Kidney (tissue), 22 donors: Measurements from ENCODE around the gene GPRC5D. TPM values are rescaled to one million over a fixed set of nuclear protein-coding genes. Genes with fewer than 3 reads are reported as not detected.
A peak's percentile ranks its signal among the peaks of the same experiment; 100 is the strongest.

Experiments
- DNase-seq, 5 donors: peaks; one replicate each; pipeline ENCODE4 v3.0.0-alpha.2; 2013 to 2020
- FAIRE-seq: peaks from 2 replicates; lab custom pipeline; 2012; peaks lifted over from hg19 to GRCh38; lab: Jason Lieb, UNC
- H3K27ac ChIP-seq, 2 donors: one replicate each; pipeline ENCODE4 v1.7.0; 2013; ENCODE audit warnings: low read depth in 2 of 2, low read length in 2 of 2, inconsistent platforms in 1 of 2
- H3K27me3 ChIP-seq: one replicate; pipeline ENCODE4 v1.7.1; 2013; ENCODE audit warnings: low read length, inconsistent platforms; ENCODE audit not compliant: control insufficient read depth, insufficient read depth
- H3K36me3 ChIP-seq, 3 donors: one replicate each; pipeline versions ENCODE4 v1.7.0 to v1.7.1; 2013; ENCODE audit warnings: low read length in 3 of 3, control low read depth in 1 of 3, inconsistent platforms in 1 of 3; ENCODE audit not compliant: insufficient read depth in 3 of 3, control insufficient read depth in 2 of 3
- H3K4me1 ChIP-seq, 3 donors: one replicate each; pipeline versions ENCODE4 v1.7.0 to v1.7.1; 2013; ENCODE audit warnings: low read length in 3 of 3, inconsistent platforms in 1 of 3, low read depth in 1 of 3; ENCODE audit not compliant: control insufficient read depth in 2 of 3, insufficient read depth in 2 of 3
- H3K4me3 ChIP-seq, 3 donors: one replicate each; pipeline versions ENCODE4 v1.7.0 to v1.8.1; 2013; ENCODE audit warnings: low read length in 3 of 3, control low read depth in 1 of 3, inconsistent platforms in 1 of 3
- H3K9ac ChIP-seq, 3 donors: one replicate each; pipeline versions ENCODE4 v1.7.0 to v1.7.1; 2013; ENCODE audit warnings: low read length in 3 of 3, control low read depth in 1 of 3, inconsistent platforms in 1 of 3
- H3K9me3 ChIP-seq, 3 donors: one replicate each; pipeline versions ENCODE4 v1.7.0 to v1.7.1; 2013; ENCODE audit warnings: low read length in 3 of 3, control low read depth in 1 of 3, inconsistent platforms in 1 of 3; ENCODE audit not compliant: control insufficient read depth in 2 of 3, insufficient read depth in 1 of 3
- intact Hi-C: fragments of 100-400 bp; cut with DNase I; formaldehyde crosslinking; loops from one replicate; pipeline ENCODE4 v1.11.1; 2022
- long read RNA-seq, 10 donors: library from polyadenylated mRNA in 1 of 10; unstranded in 1 of 10; transcript quantifications; one replicate each; pipeline ENCODE4 v2.0.0 and lab custom pipeline, GENCODE V29; 2021 to 2026
- polyA plus RNA-seq: library from polyadenylated mRNA; stranded (reverse); fragments of 350-450 nt; fragmentation: Illumina TruSeq; extraction: RNeasy Lipid Tissue Mini Kit (QIAGEN cat#74804); gene quantifications from one replicate; pipeline ENCODE4 v1.2.3, GENCODE V29; 2014; ENCODE audit warnings: low read depth, low replicate concordance; ENCODE audit not compliant: insufficient read depth
- total RNA-seq: library from RNA; stranded (reverse); fragmentation: NEBNext Ultra II Directional; extraction: Animal tissue kit (Norgen Biotek cat#: 25700); gene quantifications from one replicate; pipeline ENCODE4 v1.2.1, GENCODE V29; 2021
- TF ChIP-seq, protein P1 (sequence below): IDR thresholded peaks from 3 replicates; pipeline ENCODE4 v1.5.1; 2012; ENCODE audit warnings: mild to moderate bottlenecking, moderate library complexity, borderline replicate concordance; ENCODE audit not compliant: insufficient read depth; ENCODE audit errors: extremely low read depth
- donor health status: control.
- donor health status: control.
- donor health status: control.
- donor health status: control.
- donor health status: control.
- donor health status: DM: yes; HTN: yes; CAD: no.
- donor health status: Normal renal cell carcinoma (clear cell type).

The GPRC5D gene
- total RNA-seq, result 0.25 TPM
- polyA plus RNA-seq, result not detected
- long read RNA-seq, donor 1, result 0 reads
- long read RNA-seq, donor 2, partial matches to known transcripts, result 8 of 8 reads
- long read RNA-seq, donor 2, other reads (novel, unspliced or antisense), result 0 of 8 reads
- long read RNA-seq, donor 3, result 0 reads
- long read RNA-seq, donor 4, result 0 reads
- long read RNA-seq, donor 5, result 0 reads
- long read RNA-seq, donor 6, result 0 reads
- long read RNA-seq, donor 7, result 0 reads
- long read RNA-seq, donor 8, result 0 reads
- long read RNA-seq, donor 9, result 0 reads
- long read RNA-seq, donor 10, result 0 reads

DNA sequence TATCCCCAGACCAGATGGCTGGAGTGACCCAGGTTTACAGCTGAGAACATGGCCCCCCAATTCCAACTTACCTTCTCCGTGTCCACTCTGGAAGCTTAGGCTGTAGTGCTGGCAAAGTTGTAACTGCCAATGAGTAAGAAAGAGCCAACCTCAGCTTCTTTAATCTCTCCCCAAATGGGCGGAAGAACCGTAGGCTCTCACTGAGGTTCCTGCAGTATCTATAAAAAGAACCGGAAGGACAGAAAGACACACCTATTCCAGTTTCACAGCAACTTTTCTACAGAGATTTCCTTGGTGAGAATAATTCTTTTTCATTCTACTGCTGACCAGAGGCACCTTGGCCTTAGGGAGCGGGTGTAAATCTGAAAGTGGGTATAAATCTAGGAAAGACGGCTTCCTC lies at the start of gene GPRC5D:
Gene GPRC5D (minus strand): TSS at position 135 of the 400 bp plus-strand sequence. CDS start 1,786 bp downstream, outside the sequence.
- H3K9me3 ChIP-seq, result no peaks in the 10 kb centered on the region
- no peak within 1 kb of the TSS for H3K9ac ChIP-seq
- TF ChIP-seq, protein P1, sequence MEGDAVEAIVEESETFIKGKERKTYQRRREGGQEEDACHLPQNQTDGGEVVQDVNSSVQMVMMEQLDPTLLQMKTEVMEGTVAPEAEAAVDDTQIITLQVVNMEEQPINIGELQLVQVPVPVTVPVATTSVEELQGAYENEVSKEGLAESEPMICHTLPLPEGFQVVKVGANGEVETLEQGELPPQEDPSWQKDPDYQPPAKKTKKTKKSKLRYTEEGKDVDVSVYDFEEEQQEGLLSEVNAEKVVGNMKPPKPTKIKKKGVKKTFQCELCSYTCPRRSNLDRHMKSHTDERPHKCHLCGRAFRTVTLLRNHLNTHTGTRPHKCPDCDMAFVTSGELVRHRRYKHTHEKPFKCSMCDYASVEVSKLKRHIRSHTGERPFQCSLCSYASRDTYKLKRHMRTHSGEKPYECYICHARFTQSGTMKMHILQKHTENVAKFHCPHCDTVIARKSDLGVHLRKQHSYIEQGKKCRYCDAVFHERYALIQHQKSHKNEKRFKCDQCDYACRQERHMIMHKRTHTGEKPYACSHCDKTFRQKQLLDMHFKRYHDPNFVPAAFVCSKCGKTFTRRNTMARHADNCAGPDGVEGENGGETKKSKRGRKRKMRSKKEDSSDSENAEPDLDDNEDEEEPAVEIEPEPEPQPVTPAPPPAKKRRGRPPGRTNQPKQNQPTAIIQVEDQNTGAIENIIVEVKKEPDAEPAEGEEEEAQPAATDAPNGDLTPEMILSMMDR, result no peak
- FAIRE-seq (no peak), DNase-seq (no peak)
- H3K4me1 ChIP-seq, result peaks cover 4 to 7% (median 5%) of the 10 kb centered on the region in 3 donors
- no peak within 1 kb of the TSS for H3K4me3 ChIP-seq
- intact Hi-C loops, result no loop called here
- no peaks in the 10 kb centered on the region for H3K36me3 ChIP-seq
- H3K27me3 ChIP-seq, result no peaks in the 10 kb centered on the region
- H3K27ac ChIP-seq, result no peak within 1 kb of the TSS

DNA sequence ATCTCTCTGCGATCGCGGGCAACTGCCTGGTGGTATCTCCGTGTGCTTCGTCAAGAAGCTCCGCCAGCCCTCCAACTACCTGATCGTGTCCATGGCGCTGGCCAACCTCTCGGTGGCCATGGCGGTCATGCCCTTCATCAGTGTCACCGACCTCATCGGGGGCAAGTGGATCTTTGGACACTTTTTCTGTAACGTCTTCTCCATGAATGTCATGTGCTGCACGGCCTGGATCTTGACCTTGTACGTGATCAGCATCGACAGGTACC lies 49.7 kb upstream of the GPRC5D start:
- intact Hi-C loops, result no loop called here
- peaks cover 0 to 23% (median 14%) of the 10 kb centered on the region in 3 donors for H3K4me1 ChIP-seq
- TF ChIP-seq, protein P1, result no peak
- H3K27me3 ChIP-seq, result no peaks in the 10 kb centered on the region
- no peaks in the 10 kb centered on the region for H3K36me3 ChIP-seq
- FAIRE-seq (no peak), DNase-seq (no peak)
- peak overlapping the region in 1 of 3 donors; percentile 57 for H3K9ac ChIP-seq
- no peaks in the 10 kb centered on the region for H3K9me3 ChIP-seq
- H3K4me3 ChIP-seq, result peak overlapping the region; percentile 53 to 74 (median 59)
- peak overlapping the region in 1 of 2 donors; percentile 86 for H3K27ac ChIP-seq

DNA sequence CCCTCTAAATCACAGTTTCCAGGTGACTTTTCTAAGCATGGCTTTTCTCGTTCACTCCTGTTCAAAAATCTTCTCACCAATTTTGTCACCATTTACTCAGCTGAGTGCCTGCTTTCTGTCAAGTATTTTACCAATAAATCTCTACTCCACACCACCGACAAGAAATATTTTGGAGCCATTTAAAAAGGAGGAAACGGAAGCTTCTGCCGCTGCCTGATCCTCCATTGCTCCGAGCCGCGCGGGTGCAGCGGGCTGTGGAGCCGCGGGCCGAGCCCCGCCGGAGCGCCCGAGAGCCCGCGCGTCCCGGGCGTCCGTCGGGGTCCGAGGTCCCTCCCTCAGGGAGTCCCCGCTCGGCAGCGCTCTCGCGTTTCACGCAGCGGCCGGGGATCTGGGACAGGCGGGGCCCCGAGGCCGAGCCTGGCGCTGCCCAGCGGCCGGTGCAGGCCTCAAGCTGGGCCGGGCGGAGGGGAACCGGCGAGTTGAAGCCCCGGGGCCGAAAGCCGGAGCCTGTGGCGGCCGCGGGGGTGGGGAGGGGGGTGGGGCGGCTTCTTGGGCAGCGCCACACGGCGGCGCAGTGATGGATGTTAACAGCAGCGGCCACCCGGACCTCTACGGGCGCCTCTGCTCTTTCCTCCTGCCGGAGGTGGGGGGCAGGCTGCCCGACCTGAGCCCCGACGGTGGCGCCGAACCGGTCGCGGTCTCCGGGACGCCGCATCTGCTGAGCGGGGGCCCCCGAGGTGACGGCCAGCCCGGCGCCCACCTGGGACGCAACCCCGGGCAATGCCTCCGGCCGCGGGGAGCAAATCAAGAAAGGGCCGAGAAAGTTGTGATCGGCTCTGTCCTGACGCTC lies 49.2 kb upstream of the GPRC5D start:
- intact Hi-C loops, result no loop called here
- Histone ChIP-seq H3K4me1 (peaks cover 0 to 23% (median 14%) of the 10 kb centered on the region in 3 donors), H3K4me3 (peak overlapping the region; percentile 63 to 75 (median 74)), H3K36me3 (no peaks in the 10 kb centered on the region), H3K27me3 (no peaks in the 10 kb centered on the region), H3K27ac (peak overlapping the region; percentile 86 to 91), H3K9me3 (no peaks in the 10 kb centered on the region), H3K9ac (peak overlapping the region in 2 of 3 donors; percentile 58 to 82)
- TF ChIP-seq, protein P1, result no peak
- peak; percentile 72 to 86 (median 82) for DNase-seq
- FAIRE-seq, result no peak
